ENCODE results near the gene RAI1.

The RAI1 gene

DNA sequence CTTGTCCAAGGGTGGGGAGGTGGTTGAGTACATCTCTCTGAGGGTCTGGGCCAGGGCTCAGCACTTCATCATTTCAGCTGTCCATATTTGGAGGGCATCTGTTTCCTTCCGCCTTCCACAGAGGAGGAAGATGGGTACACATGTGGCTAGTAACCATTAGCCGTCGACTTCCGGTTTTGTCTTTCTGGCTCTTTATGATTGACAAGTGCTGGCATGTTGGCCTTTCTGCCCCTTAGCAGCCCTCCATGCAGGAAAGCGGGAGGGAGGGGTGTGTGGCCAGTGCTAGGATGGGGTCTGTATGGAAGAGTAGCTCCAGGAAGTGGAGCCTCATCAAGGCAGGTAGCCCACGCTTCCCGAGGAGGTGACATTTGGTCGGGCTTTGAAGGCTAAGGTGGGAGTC is 69.6 kb downstream of the RAI1 start:
- no peak overlapping the region for H3K4me3 ChIP-seq (ENCODE audit: low read depth, low read length)
- TF ChIP-seq, protein P1, sequence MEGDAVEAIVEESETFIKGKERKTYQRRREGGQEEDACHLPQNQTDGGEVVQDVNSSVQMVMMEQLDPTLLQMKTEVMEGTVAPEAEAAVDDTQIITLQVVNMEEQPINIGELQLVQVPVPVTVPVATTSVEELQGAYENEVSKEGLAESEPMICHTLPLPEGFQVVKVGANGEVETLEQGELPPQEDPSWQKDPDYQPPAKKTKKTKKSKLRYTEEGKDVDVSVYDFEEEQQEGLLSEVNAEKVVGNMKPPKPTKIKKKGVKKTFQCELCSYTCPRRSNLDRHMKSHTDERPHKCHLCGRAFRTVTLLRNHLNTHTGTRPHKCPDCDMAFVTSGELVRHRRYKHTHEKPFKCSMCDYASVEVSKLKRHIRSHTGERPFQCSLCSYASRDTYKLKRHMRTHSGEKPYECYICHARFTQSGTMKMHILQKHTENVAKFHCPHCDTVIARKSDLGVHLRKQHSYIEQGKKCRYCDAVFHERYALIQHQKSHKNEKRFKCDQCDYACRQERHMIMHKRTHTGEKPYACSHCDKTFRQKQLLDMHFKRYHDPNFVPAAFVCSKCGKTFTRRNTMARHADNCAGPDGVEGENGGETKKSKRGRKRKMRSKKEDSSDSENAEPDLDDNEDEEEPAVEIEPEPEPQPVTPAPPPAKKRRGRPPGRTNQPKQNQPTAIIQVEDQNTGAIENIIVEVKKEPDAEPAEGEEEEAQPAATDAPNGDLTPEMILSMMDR (IDR thresholded peaks at IDR 0.05; ENCODE audit: borderline replicate concordance, insufficient read depth, low read depth, low read length) = no peak

DNA sequence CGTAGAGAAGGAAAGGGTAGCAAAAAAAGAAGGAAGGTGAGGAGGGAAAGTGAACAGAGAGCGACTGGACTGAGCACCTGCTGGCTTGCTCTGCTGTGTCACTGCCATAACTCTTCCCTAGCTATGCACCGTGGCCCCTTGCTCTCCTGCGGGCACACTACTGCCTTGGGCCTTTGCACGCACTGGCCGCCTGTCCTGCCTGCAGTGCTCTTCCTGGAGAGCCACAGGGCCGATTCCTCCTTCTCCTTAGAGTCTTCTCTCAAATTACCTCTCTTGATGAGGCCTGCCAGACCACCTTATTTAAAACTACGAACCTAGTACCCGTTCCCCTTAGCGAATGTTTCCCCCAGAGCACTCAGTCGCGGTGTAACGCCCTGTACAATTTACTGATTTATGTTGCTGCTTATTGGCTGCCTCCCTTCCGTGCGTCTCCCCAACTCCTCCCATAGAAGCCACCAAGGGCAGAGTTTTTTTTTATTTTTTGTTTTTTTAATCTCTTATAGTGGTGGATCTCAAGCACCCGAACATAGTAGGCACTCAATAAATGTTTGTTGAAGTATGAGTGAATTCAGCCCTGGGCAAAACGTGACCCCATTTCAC is 70.3 kb downstream of the RAI1 start:
- peak overlapping the region; percentile 38 for H3K4me3 ChIP-seq (ENCODE audit: low read depth, low read length)

DNA sequence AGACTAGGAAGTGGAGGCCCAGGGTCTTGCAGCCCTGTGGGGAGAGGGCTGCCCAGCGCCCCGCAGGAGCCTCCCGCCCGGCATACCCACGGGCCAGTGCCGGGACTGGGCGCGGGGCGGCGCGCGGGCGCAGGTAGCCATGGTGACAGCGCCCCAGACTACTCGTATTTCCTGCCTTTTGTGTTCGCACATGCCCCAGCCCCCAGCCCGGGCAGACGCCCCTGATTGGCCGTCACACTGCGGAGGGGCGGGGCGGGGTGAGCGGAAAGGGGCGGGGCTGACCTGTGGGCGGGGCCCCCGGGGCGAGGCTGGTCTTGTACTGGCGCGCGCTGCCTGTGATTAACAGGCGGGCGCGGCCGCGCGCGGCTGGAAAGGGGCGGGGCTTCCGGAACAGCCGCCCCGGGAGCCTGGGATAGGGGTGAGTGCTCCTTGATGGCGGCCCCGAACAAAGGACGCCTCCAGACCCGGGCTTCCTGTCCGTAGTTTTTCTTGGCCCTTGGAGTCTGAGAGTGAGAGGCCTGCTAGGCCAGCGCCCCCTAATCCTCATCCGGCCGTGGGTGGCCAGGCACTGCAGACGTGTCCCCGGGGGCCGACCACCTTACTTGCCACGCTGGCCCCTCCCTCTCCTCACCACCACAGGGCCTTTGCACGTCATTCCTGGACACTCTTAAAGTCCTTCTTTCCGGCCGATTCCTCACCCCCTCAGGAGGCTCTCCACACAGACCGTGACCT is 71.0 kb downstream of the RAI1 start:
- TF ChIP-seq, protein P1 (IDR thresholded peaks at IDR 0.05; ENCODE audit: borderline replicate concordance, insufficient read depth, low read depth, low read length) = peak; percentile 47
- H3K4me3 ChIP-seq (ENCODE audit: low read depth, low read length) = peak overlapping the region; percentile 69

More for the DNA sequence above, 70.3 kb downstream of the RAI1 start:
- TF ChIP-seq, protein P1 (IDR thresholded peaks at IDR 0.05; ENCODE audit: borderline replicate concordance, insufficient read depth, low read depth, low read length) = no peak

DNA sequence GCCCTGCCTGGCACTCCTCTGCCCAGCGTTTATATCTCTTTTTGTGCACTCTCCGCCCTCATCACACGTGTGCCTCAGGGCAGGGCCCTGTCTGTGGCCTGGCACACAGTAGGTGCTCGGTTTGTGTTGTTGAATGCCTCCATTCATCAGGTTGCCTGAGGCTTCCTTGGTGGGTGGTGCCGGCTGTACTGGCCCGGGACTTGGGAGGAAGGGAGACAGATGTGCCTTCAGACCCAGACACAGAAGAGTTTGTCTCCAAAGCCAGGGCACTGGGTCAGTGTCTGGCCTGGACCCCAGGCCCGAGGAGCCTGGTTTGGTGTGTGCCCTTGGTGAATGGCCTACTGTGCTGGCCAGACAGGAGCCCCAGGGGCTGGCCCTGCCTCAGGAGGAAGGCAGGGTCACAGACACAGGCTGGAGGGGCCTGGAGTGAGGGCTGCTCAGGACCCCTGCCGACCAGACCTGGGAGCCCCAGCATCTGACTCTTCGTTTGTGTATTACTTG is 71.6 kb downstream of the RAI1 start:
- TF ChIP-seq, protein P1 (IDR thresholded peaks at IDR 0.05; ENCODE audit: borderline replicate concordance, insufficient read depth, low read depth, low read length) = no peak
- H3K4me3 ChIP-seq (ENCODE audit: low read depth, low read length) = peak overlapping the region; percentile 69

DNA sequence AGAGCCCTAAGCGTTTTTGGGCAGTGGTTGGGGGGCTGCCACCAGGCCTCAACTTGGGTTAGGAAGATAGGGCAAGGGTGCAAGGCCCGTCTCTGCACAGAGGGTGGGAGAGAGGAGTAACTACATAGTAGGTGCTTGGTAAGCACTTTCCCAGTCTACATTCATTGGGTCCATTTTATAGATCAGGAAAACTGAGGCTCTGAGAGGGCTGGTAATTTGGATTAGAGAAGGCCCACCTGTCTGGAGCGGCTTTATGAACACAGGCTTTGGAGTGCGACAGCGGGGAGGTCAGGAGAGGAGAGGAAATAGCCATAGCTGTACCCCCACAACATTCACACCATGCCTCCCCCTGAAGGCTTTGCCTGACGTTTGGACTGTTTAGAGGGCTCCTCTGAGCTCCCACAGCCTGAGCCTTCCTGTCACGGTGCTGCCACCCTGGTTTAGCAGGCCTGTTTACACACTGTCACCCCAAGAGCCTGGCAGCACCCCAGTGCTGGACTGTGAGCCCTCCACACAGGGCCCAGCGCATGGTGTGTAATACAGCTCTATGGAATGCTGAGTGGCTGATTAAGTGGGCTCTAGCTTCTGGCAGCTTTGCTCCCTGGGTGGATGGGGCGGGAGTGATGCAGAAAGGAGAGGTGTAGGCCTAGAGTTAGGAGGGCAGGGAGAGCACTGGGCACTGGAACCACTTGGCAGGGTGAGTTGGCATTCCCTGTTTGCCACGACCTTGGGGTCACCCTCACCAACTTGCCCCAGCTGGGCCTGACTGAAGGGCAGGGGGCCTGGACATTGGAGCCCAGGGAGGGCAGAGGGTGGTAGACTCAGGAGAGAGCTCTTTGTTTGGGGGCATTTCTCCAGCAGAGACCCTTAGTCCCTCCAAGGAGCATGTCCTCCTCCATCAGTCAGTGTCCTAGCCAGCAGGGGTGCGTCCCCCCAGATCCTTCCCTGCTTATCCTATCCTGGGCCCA is 73.7 kb downstream of the RAI1 start:
- TF ChIP-seq, protein P1 (IDR thresholded peaks at IDR 0.05; ENCODE audit: borderline replicate concordance, insufficient read depth, low read depth, low read length) = no peak
- H3K4me3 ChIP-seq (ENCODE audit: low read depth, low read length) = no peak overlapping the region

DNA sequence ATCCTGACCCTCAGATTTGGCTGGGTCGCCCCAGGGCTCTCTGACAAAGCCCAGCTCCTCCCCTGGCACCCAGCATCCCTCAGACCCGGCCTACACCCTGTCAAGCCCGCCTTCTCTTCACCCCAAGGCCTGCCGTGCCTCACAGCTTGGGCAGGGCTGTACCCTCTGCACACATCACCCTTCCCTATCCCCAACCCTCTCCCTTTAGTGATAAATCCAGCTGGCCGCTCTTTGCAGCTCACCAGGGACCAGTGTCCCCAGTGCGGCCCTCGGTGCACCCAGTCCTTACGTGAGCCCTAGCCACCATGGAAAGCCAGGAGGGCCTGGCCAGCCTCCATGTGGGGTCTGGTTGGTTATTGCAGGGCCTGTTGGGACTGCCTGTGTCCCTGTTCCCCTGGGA is 74.5 kb downstream of the RAI1 start:
- H3K4me3 ChIP-seq (ENCODE audit: low read depth, low read length) = no peak overlapping the region
- TF ChIP-seq, protein P1 (IDR thresholded peaks at IDR 0.05; ENCODE audit: borderline replicate concordance, insufficient read depth, low read depth, low read length) = no peak

Measured in GM12875 (cell line).